ENCODE measurements around the gene EID2. TPM values are rescaled to one million over a fixed set of nuclear protein-coding genes. Genes with fewer than 3 reads are reported as not detected.

EID2 gene
- total RNA-seq, result 15.0 TPM

GRCh38 chr19:39539518-39540332 is at the start of gene EID2:
Gene EID2 (minus strand): TSS chr19:39540161. CDS start chr19:39540079, 82 bp downstream.
- peak; percentile 98 for DNase-seq

- DNase-seq, result no peak
Observed at GRCh38 chr19:39588066-39588465, 48.1 kb upstream of the EID2 start.

GRCh38 chr19:39587496-39587895 is 47.5 kb upstream of the EID2 start:
- DNase-seq, result no peak

- DNase-seq, result no peak
Observed at GRCh38 chr19:39582891-39583625, 43.1 kb upstream of the EID2 start.

GRCh38 chr19:39582442-39582841 is 42.5 kb upstream of the EID2 start:
- no peak for DNase-seq

GRCh38 chr19:39568604-39569003 is 28.6 kb upstream of the EID2 start:
- no peak for DNase-seq

GRCh38 chr19:39566064-39566463 is 26.1 kb upstream of the EID2 start:
- DNase-seq, result no peak

- no peak for DNase-seq
Observed at GRCh38 chr19:39563408-39563807, 23.4 kb upstream of the EID2 start.

GRCh38 chr19:39558624-39559117 is 18.7 kb upstream of the EID2 start:
- DNase-seq, result no peak

- no peak for DNase-seq
Observed at GRCh38 chr19:39557811-39558623, 18.1 kb upstream of the EID2 start.

GRCh38 chr19:39555883-39556282 is 15.9 kb upstream of the EID2 start:
- DNase-seq, result no peak

GRCh38 chr19:39554701-39555311 is 14.8 kb upstream of the EID2 start:
- DNase-seq, result no peak

- DNase-seq, result no peak
Observed at GRCh38 chr19:39553082-39553652, 13.2 kb upstream of the EID2 start.

GRCh38 chr19:39550197-39550596 is 10.2 kb upstream of the EID2 start:
- DNase-seq, result no peak

GRCh38 chr19:39546599-39546998 is 6.6 kb upstream of the EID2 start:
- no peak for DNase-seq

- DNase-seq, result no peak
Observed at GRCh38 chr19:39544911-39545310, 5.0 kb upstream of the EID2 start.

GRCh38 chr19:39544226-39544903 is 4.4 kb upstream of the EID2 start:
- no peak for DNase-seq

- DNase-seq, result no peak
Observed at GRCh38 chr19:39543477-39543857, 3.5 kb upstream of the EID2 start.

GRCh38 chr19:39542206-39542605 is 2.2 kb upstream of the EID2 start:
- DNase-seq, result no peak

- DNase-seq, result no peak
Observed at GRCh38 chr19:39540333-39540673, 342 bp upstream of the EID2 start.

GRCh38 chr19:39539165-39539517 is 820 bp downstream of the EID2 start:
- DNase-seq, result no peak

All from tongue (tissue), 2 donors.